GM21367 (cell line): Measurements from ENCODE around the gene BCL11B.

Experiments used
- ATAC-seq: cut with Tn5 transposase; IDR thresholded peaks from one replicate; pipeline ENCODE4 v1.9.1; 2021; ENCODE audit not compliant: unreplicated experiment

BCL11B gene

GRCh38 chr14:99168330-99168729 is 103.7 kb downstream of the BCL11B start:
- no peak for ATAC-seq

GRCh38 chr14:99166506-99166905 is 105.5 kb downstream of the BCL11B start:
- ATAC-seq: no peak

- no peak for ATAC-seq
Observed at GRCh38 chr14:99164712-99165111, 107.3 kb downstream of the BCL11B start.

- ATAC-seq: no peak
Observed at GRCh38 chr14:99163446-99163845, 108.6 kb downstream of the BCL11B start.

GRCh38 chr14:99159341-99160340 is 112.4 kb downstream of the BCL11B start:
- no peak for ATAC-seq

GRCh38 chr14:99158646-99159165 is 113.3 kb downstream of the BCL11B start:
- ATAC-seq: no peak

GRCh38 chr14:99158150-99158549 is 113.8 kb downstream of the BCL11B start:
- no peak for ATAC-seq

GRCh38 chr14:99157676-99158075 is 114.3 kb downstream of the BCL11B start:
- ATAC-seq: no peak

GRCh38 chr14:99157246-99157645 is 114.8 kb downstream of the BCL11B start:
- no peak for ATAC-seq

GRCh38 chr14:99156814-99157213 is 115.2 kb downstream of the BCL11B start:
- no peak for ATAC-seq

- ATAC-seq: no peak
Observed at GRCh38 chr14:99156090-99156425, 115.9 kb downstream of the BCL11B start.

GRCh38 chr14:99155173-99156089 is 116.6 kb downstream of the BCL11B start:
- ATAC-seq: no peak

- ATAC-seq: no peak
Observed at GRCh38 chr14:99150236-99150635, 121.8 kb downstream of the BCL11B start.

- no peak for ATAC-seq
Observed at GRCh38 chr14:99148861-99149610, 123.0 kb downstream of the BCL11B start.

GRCh38 chr14:99148131-99148530 is 123.9 kb downstream of the BCL11B start:
- no peak for ATAC-seq

GRCh38 chr14:99147366-99147740 is 124.6 kb downstream of the BCL11B start:
- no peak for ATAC-seq

- no peak for ATAC-seq
Observed at GRCh38 chr14:99146616-99147365, 125.2 kb downstream of the BCL11B start.

- ATAC-seq: no peak
Observed at GRCh38 chr14:99145307-99145706, 126.7 kb downstream of the BCL11B start.

- ATAC-seq: no peak
Observed at GRCh38 chr14:99143793-99144192, 128.2 kb downstream of the BCL11B start.

GRCh38 chr14:99143126-99143525 is 128.9 kb downstream of the BCL11B start:
- ATAC-seq: no peak
